A673 (cell line): ENCODE results near the gene CCR5AS.

Experiments
- CTCF ChIP-seq: fragments of 300-800, 200-600 bp; sonication (generic); conservative IDR thresholded peaks from 2 replicates; pipeline ENCODE4 v1.5.1; 2017; ENCODE audit warnings: low read depth, mild to moderate bottlenecking, antibody characterized with exemption, low read length, moderate library complexity, mixed read lengths
- EZH2 ChIP-seq: fragments of 200-600 bp; sonication (generic); IDR thresholded peaks from 2 replicates; pipeline ENCODE4 v1.6.1; 2017; ENCODE audit warnings: borderline replicate concordance, low read depth, mild to moderate bottlenecking, mixed read lengths, antibody characterized with exemption, low read length; ENCODE audit not compliant: poor library complexity, severe bottlenecking

DNA sequence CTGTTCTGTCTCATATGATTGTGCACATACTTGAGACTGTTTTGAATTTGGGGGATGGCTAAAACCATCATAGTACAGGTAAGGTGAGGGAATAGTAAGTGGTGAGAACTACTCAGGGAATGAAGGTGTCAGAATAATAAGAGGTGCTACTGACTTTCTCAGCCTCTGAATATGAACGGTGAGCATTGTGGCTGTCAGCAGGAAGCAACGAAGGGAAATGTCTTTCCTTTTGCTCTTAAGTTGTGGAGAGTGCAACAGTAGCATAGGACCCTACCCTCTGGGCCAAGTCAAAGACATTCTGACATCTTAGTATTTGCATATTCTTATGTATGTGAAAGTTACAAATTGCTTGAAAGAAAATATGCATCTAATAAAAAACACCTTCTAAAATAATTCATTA is 31.1 kb downstream of the CCR5AS start:
- TF ChIP-seq CTCF (no peak), EZH2 (no peak)
